HG02798 (cell line): ENCODE results near the gene FADS2.

Experiments
- ATAC-seq: cut with Tn5 transposase; IDR thresholded peaks from one replicate; pipeline ENCODE4 v1.9.1; 2021; ENCODE audit warnings: mild to moderate bottlenecking; ENCODE audit not compliant: unreplicated experiment, poor library complexity

FADS2 gene

GRCh38 chr11:61914471-61915171, 86.5 kb downstream of the FADS2 start:
- ATAC-seq: no peak

DNA sequence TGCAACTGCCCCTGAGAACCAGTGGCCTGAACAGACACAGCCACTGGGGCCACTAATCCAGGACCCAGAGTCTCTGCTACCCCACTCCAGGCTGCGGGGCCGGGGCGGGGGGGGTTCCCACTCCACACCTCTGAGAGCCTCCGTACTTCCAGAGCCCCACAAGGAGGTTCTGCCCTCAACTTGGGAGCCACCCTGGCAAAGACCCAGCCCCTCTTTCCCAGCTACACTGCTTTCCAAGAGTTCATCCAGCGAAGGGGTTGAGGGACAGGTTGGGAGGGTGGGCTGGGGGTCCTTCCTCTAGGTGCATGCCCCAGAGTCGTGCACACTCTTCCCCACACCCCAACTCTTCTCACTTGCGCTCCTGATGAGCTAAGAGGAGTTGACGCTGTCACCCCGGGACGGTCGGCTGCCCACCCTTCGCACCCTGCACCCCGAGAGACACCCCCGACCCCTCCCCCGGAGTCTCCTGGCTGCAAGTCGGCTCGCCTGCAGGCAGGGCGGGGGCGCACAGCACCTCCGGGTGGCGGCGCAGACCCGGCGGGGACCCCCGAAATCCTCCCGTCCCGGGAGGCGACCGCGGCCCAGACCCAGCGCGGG, 88.7 kb downstream of the FADS2 start:
- no peak for ATAC-seq
